ENCODE results near the gene AMN1.

- TF ChIP-seq POLR2AphosphoS5 (IDR thresholded peaks at IDR 0.05; ENCODE audit: low read depth, low read length) (no peak), POLR2A (IDR thresholded peaks at IDR 0.05; ENCODE audit: low read depth, low read length) (no peak), TAF1 (IDR thresholded peaks at IDR 0.05; ENCODE audit: borderline replicate concordance, low read depth, low read length) (no peak)
These were observed 18.6 kb downstream of the AMN1 start for GRCh38 chr12:31710021-31710818.

All from GM12892 (cell line).